T-helper 17 cell (primary cell): Measurements from ENCODE around the gene SPATA2. TPM values are rescaled to one million over a fixed set of nuclear protein-coding genes. Genes with fewer than 3 reads are reported as not detected.

Experiments used
- ATAC-seq: fragments of 150-1000 bp; cut with Tn5 transposase; 2 replicates; pipeline ENCODE4 v1.10.0; 2021; ENCODE audit warnings: mild to moderate bottlenecking, moderate library complexity
- DNase-seq, 3 donors: peaks; one replicate each; pipeline versions ENCODE4 v3.0.0 to v3.0.0-alpha.2; 2020 to 2021
- H3K9me3 ChIP-seq: one replicate; pipeline ENCODE4 v1.7.0; 2013; ENCODE audit warnings: low read length, mild to moderate bottlenecking; ENCODE audit not compliant: control insufficient read depth, poor library complexity, severe bottlenecking
- H3K27ac Mint-ChIP-seq: one replicate; pipeline ENCODE4 v1.8.0; 2022; ENCODE audit warnings: mild to moderate bottlenecking, moderate library complexity, mixed read lengths
- H3K27me3 Mint-ChIP-seq: one replicate; pipeline ENCODE4 v1.8.0; 2022; ENCODE audit warnings: mixed read lengths
- H3K36me3 Mint-ChIP-seq: one replicate; pipeline ENCODE4 v1.8.0; 2022; ENCODE audit warnings: low read depth, mixed read lengths
- H3K4me1 Mint-ChIP-seq: one replicate; pipeline ENCODE4 v1.8.0; 2022; ENCODE audit warnings: mild to moderate bottlenecking, mixed read lengths
- H3K4me3 Mint-ChIP-seq: one replicate; pipeline ENCODE4 v1.8.0; 2022; ENCODE audit warnings: mild to moderate bottlenecking, moderate library complexity, mixed read lengths
- total RNA-seq, 4 donors: library from RNA in 2 of 4; stranded (reverse) in 2 of 4; gene quantifications; one replicate each; pipeline ENCODE4 v1.2.3 and lab custom pipeline; 2022 to 2026

The SPATA2 gene
- total RNA-seq, 2 donors from 2014 or later = 23.5 to 24.9 TPM

DNA sequence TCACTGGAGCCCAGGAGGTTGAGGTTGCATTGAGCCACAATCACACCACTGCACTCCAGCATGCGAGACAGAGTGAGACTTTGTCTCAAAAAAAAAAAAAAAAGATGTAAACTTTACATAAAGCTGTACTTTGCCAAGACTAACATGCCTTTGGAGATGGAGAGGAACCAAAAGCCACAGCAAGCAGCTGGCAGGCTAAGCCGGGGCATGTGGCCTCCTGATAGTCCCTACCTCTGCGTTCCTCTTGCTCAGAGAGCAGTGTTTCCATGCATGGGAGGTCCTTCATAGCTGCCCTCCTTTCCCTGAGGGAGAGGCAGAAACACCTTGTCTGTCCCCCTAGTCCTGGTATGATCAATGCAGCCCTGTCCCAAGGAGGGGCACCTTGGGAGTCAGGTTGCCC is 35.2 kb downstream of the SPATA2 start:
- DNase-seq (no peak), ATAC-seq (no peak)
- no peaks in the 10 kb centered on the region for H3K9me3 ChIP-seq
- Mint-ChIP-seq H3K4me3 (no peak overlapping the region), H3K27ac (peak overlapping the region; percentile 51), H3K4me1 (peaks cover 4% of the 10 kb centered on the region), H3K36me3 (peaks cover 5% of the 10 kb centered on the region), H3K27me3 (no peaks in the 10 kb centered on the region)

DNA sequence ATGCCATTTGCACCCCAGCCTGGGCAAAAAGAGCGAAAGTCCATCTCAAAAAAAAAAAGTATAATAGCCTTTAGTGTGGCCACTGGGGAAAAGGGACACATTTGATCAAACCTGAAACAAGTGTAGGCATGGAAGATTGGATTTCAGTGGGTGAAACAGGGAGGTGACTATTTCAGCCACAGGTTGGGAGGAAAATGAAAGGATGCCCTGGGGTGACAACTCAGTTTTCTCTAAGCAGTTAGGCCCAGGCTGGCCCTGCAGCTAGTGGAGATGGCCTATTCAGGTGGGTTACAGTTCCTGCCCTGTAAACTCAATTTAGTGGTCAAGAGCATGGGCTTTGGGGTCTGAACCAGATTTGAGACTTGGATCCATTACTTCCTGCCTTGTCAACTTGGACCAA is 36.4 kb downstream of the SPATA2 start:
- Mint-ChIP-seq H3K4me1 (peaks cover 7% of the 10 kb centered on the region), H3K27me3 (no peaks in the 10 kb centered on the region), H3K36me3 (peaks cover 9% of the 10 kb centered on the region), H3K4me3 (no peak overlapping the region), H3K27ac (peak overlapping the region; percentile 51)
- ATAC-seq (no peak), DNase-seq (no peak)
- H3K9me3 ChIP-seq = no peaks in the 10 kb centered on the region

DNA sequence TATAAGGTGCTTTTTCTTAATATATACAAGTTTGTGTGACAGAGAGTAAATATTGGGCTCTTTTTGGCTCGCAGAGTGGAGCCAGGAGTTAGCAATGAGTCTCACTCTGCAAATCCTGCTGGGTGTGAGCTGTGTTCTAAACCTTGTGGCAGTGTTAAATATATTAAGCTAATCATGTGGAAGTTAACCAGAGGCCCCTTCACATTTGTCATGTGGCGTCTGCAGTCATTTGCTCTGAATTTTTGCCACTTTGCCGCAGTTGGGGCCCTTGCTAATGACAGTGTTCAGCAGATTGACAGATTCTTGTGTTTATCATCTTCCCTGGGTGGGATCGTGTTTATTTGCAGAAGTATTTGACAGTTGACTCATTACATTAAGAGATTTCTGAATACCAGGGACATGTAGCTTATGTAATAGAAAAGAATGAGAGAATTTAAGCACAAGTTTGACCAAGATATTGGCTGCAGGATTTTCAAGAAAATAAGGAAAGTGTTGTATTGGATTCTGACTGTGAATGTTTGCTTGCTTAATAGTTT is 37.9 kb downstream of the SPATA2 start:
- no peak for ATAC-seq
- peaks cover 9% of the 10 kb centered on the region for H3K36me3 Mint-ChIP-seq
- no peaks in the 10 kb centered on the region for H3K9me3 ChIP-seq
- no peak overlapping the region for H3K4me3 Mint-ChIP-seq
- H3K27ac Mint-ChIP-seq = no peak overlapping the region
- H3K4me1 Mint-ChIP-seq = peaks cover 7% of the 10 kb centered on the region
- H3K27me3 Mint-ChIP-seq = no peaks in the 10 kb centered on the region
- no peak for DNase-seq

DNA sequence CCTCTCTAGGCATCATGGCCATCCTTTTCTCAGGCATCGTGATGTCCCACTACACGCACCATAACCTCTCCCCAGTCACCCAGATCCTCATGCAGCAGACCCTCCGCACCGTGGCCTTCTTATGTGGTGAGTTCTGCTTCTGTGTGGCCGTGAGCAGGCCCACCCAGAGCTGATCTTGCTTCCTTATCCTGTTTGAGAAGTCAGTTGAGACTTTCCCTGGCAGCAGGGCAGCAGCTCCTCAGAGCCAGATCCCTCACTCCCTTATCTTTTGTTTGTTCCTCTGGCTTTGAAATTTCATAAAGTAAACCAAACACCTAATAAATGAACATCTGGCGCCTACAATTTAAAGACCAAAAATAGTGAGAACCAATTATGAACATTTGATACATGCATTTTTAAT is 40.6 kb downstream of the SPATA2 start:
- peaks cover 4% of the 10 kb centered on the region for H3K36me3 Mint-ChIP-seq
- no peak overlapping the region for H3K27ac Mint-ChIP-seq
- peaks cover 5% of the 10 kb centered on the region for H3K4me1 Mint-ChIP-seq
- no peak for DNase-seq
- no peak for ATAC-seq
- no peaks in the 10 kb centered on the region for H3K27me3 Mint-ChIP-seq
- H3K4me3 Mint-ChIP-seq = no peak overlapping the region
- H3K9me3 ChIP-seq = no peaks in the 10 kb centered on the region

DNA sequence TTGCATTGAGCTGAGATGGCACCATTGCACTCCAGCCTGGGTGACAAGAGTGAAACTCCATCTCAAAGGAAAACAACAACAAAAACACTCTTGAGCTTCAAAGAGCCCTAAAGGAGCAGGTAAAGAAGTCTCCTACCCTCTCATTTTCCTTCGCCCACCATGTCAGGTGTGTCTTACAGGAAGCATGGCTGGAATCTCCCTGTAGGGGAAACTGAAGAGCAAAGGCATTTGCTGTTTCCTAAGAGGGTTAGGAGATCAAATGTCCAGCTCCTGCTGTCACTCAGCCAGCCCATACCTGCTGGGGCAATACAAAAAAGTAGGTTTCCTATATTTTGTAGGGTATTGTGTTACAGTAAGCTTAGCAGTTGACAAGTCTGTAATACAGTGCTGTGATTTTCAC is 43.3 kb downstream of the SPATA2 start:
- no peaks in the 10 kb centered on the region for H3K9me3 ChIP-seq
- Mint-ChIP-seq H3K4me1 (peaks cover 8% of the 10 kb centered on the region), H3K27me3 (no peaks in the 10 kb centered on the region), H3K4me3 (no peak overlapping the region), H3K36me3 (peaks cover 4% of the 10 kb centered on the region), H3K27ac (no peak overlapping the region)
- DNase-seq (no peak), ATAC-seq (no peak)

DNA sequence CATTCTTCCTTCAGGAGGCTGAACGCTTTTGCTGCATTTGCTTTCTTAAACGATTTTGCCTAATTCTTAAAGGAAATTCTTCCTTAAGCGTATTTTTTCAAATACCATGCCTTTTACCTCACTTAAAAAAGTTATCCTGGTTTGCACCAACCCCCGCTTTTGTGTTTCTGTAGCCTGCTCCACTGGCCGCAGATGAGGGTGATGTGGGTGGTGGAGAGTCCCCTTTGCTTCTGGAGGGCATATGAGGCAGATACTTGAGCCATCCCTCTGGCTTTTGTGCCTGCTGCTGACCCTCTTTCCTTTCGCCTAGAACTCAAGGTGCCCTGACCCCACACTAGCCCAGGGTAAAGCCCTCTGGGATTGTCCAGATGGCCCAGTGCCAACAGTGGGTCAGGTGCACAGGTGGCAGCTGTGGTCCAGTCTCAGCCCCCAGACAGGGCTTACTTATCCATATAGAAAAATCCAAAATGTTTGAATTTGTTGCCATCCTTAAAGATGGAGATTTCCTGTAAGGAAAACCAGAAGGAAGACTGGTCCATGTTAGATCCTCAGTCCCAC is 43.9 kb downstream of the SPATA2 start:
- DNase-seq = no peak
- Mint-ChIP-seq H3K36me3 (peaks cover 9% of the 10 kb centered on the region), H3K4me1 (peaks cover 14% of the 10 kb centered on the region)

DNA sequence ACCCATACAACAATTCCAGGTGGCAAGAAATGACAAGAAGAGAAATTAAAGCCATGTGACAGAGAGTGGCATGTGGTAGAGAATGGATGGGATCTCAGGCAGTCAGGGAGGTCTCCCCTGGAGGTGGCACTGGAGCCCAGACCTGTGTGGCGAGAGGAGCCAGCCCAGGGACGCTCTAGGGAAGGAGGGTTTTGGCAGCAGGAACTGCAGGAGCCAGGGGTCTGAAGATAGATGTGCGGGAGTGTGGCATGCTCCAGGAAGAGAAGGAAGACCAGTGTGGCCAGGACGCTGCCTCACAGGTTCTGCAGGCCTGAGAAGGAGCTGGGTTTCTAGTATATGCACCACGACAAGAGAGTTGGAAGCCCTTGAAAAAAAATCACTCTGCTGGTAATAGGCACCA is 45.1 kb downstream of the SPATA2 start:
- Mint-ChIP-seq H3K4me3 (no peak overlapping the region), H3K27me3 (no peaks in the 10 kb centered on the region), H3K36me3 (peaks cover 9% of the 10 kb centered on the region), H3K27ac (no peak overlapping the region), H3K4me1 (peaks cover 14% of the 10 kb centered on the region)
- ATAC-seq = no peak
- DNase-seq = no peak
- H3K9me3 ChIP-seq = no peaks in the 10 kb centered on the region

More for the DNA sequence above, 43.9 kb downstream of the SPATA2 start:
- H3K27me3 Mint-ChIP-seq = no peaks in the 10 kb centered on the region
- no peak overlapping the region for H3K4me3 Mint-ChIP-seq
- no peaks in the 10 kb centered on the region for H3K9me3 ChIP-seq
- ATAC-seq = no peak
- no peak overlapping the region for H3K27ac Mint-ChIP-seq

DNA sequence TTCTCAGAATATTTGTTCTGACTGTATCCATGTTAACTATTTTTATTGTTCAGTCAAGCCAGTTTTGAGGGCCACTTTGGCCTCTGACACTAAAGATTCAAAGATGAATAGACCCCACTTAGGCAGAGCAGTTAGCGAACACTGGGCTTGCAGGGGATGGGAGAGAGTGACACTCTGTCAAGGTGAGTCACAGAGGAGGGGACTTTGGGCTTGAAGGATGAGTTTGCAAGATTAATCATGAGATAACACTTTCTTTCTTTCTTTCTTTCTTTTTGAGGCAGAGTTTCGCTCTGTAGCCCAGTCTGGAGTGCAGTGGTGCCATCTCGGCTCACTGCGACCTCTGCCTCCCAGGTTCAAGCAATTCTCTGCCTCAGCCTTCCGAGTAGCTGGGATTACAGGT is 46.4 kb downstream of the SPATA2 start:
- Mint-ChIP-seq H3K27ac (no peak overlapping the region), H3K4me1 (peaks cover 11% of the 10 kb centered on the region), H3K36me3 (peaks cover 7% of the 10 kb centered on the region), H3K27me3 (no peaks in the 10 kb centered on the region), H3K4me3 (no peak overlapping the region)
- ATAC-seq (no peak), DNase-seq (no peak)
- no peaks in the 10 kb centered on the region for H3K9me3 ChIP-seq

DNA sequence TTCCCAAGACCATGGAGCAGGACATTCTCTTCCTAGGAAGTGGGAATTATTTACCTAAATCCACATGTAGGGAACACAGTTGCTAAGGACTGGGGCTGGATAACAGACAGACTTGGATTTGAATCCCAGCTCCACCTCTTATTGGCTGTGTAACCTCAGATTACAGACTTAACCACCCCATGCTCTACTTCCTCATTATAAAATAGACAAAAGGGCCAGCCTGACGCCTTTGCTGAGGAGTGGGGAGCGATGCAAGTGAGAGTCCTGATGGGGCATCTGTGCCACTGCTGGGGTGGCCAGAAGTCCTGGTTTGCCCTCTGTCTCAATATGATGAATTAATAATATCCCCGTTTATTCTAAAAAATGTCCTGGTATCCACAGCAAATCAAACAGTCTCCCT is 46.8 kb downstream of the SPATA2 start:
- no peak overlapping the region for H3K27ac Mint-ChIP-seq
- ATAC-seq = no peak
- no peak overlapping the region for H3K4me3 Mint-ChIP-seq
- no peak for DNase-seq
- H3K9me3 ChIP-seq = no peaks in the 10 kb centered on the region
- H3K36me3 Mint-ChIP-seq = peaks cover 7% of the 10 kb centered on the region
- no peaks in the 10 kb centered on the region for H3K27me3 Mint-ChIP-seq
- H3K4me1 Mint-ChIP-seq = peaks cover 11% of the 10 kb centered on the region

DNA sequence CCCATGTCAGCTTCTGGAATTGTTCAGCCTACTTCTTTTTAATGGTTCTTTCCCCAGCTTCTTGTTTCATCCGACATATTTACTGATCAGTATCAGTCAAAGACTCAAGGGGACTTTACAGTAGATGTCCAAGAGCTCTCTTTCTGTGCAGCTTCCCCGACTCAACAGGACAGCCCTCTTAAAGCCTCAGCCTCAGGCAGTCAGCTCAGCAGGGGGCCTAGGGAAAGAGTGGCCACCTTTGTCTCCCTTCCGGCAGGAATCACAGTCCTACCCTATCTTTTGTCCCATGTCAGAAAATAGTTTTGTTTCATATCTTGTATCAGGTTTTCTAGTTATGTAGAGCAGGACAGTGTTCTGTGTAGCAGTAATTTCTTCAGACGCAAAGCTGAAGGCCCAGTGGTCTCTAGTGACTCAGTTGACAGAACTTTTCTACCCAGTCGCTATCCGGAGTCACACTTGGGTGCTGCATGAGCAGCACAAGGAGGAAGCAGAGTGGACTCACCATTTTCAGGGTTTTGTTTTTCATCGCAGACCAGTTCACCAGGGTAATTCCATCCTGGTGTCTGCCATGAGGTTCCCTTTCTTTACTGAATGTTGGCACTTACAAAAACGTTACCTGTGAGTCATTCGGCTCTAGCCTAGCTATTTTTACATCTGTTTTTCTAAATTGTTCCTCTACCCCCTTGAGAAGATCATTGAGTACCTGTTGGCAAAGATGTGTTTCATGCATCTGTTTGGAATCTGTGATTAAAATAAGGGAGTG is 47.7 kb downstream of the SPATA2 start:
- Mint-ChIP-seq H3K4me1 (peaks cover 11% of the 10 kb centered on the region), H3K4me3 (no peak overlapping the region), H3K27me3 (no peaks in the 10 kb centered on the region), H3K27ac (peak overlapping the region; percentile 75), H3K36me3 (peaks cover 7% of the 10 kb centered on the region)
- ATAC-seq (no peak), DNase-seq (no peak)
- no peaks in the 10 kb centered on the region for H3K9me3 ChIP-seq

DNA sequence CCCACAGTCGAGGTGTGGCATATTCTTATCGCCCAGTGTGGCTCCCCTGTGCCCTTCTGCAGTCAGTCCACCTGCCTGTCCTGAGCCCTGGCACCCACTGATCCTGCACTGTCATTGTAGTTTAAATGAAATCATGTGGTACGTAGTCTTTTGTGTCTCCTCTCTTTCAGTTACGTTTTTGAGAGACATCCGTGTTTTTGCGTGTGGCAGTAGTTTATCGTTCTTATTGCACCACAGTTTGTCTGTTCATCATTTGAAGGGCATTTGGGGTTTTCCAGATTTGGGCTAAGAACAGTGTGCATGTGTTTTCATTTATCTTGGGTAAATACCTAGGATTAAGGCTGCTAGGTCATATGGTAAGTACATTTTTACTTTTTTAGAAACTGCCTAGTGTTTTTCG is 49.3 kb downstream of the SPATA2 start:
- H3K27ac Mint-ChIP-seq = peak overlapping the region; percentile 75
- no peak overlapping the region for H3K4me3 Mint-ChIP-seq
- ATAC-seq (peak; percentile 39), DNase-seq (no peak)
- H3K4me1 Mint-ChIP-seq = peaks cover 16% of the 10 kb centered on the region
- no peaks in the 10 kb centered on the region for H3K27me3 Mint-ChIP-seq
- peaks cover 7% of the 10 kb centered on the region for H3K36me3 Mint-ChIP-seq
- no peaks in the 10 kb centered on the region for H3K9me3 ChIP-seq

DNA sequence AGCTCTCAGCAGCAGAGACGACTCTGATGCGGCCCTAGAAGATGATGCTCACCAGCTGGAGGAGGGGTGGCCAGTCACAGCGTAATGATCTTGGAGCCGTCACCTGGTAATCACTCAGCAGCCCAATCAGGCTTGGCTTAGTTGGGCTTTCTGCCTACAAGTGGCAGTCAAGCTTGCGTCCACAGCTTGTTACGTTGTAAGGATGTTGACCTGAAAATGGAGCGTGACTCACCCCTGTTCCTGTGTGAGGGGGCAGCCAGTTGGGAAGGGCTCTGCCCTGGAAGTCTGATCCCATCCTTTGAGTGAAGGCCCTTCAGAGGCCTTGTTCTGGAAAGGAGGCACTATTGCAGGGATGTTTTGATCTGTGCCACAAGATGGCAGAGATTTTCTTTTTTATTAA is 49.8 kb downstream of the SPATA2 start:
- H3K36me3 Mint-ChIP-seq = peaks cover 7% of the 10 kb centered on the region
- DNase-seq = no peak
- no peaks in the 10 kb centered on the region for H3K27me3 Mint-ChIP-seq
- H3K4me3 Mint-ChIP-seq = no peak overlapping the region
- no peaks in the 10 kb centered on the region for H3K9me3 ChIP-seq
- H3K4me1 Mint-ChIP-seq = peaks cover 19% of the 10 kb centered on the region
- H3K27ac Mint-ChIP-seq = peak overlapping the region; percentile 75
- no peak for ATAC-seq

DNA sequence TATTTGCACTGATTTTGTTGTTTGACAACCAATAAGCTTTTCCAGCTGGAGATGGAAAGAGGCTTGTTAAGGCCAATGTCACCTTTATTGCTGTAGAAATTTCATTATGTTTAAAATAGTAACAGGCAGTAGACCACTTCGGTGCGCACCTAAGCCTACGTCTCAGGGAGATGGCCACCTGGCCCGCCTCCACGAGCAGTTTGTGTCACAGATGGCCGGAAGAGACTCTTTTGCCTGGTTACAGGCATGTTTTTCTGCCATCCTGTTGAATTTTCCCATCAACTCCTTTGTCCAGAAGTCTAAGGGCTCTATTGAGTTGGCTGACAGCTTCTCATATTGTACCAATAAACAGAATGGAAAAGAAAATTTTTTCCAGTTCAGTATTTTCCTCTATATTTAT is 51.7 kb downstream of the SPATA2 start:
- DNase-seq (no peak), ATAC-seq (no peak)
- peaks cover 14% of the 10 kb centered on the region for H3K4me1 Mint-ChIP-seq
- H3K27ac Mint-ChIP-seq = no peak overlapping the region
- H3K27me3 Mint-ChIP-seq = no peaks in the 10 kb centered on the region
- peaks cover 7% of the 10 kb centered on the region for H3K36me3 Mint-ChIP-seq
- no peak overlapping the region for H3K4me3 Mint-ChIP-seq
- no peaks in the 10 kb centered on the region for H3K9me3 ChIP-seq
